Measurements from ENCODE around the gene ENPP1.
"Not testable (repeated sequence)": the region's sequence is repeated elsewhere in the genome, so short reads cannot be mapped to it uniquely, and the experiment has no call there.

Gene ENPP1

DNA sequence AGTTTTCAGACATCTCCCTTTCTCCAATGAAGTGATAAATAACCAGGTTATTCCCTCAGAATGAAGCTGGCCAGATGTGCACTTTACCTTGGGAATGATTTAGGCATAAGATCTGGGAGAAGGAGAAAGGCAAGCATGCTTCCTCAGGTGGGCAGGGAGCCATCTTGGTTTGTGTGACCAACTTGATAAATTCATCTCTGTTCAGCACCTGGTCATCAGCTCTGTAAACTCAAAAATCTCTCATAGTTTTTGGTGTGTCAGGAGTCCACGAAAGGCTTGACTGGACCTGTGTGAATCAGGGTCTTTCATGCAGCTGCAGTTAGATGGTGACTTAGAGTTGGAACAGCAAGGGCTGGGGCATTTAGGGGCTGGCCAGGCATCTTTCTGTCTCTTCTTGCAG, 24.5 kb downstream of the ENPP1 start:
- DNase-seq = no peak

DNA sequence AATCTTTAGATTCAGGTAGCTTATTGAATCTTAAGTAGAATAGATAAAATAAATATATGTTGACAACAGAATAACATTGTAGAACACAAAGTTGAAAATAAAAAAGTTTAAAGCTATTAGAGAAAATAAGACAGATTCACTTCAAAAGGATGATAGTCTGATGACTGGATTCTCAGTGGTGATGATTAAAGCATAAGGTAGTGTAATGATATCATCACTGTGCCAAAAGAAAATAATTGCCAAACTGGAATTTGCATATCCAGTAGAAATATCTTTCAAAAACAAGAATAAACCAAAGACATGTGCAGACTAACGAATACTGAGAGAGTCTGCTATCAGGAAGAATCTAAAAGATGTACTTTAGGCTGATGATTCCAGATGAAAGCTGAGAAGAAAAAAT, 30.2 kb downstream of the ENPP1 start:
- no peak for DNase-seq

- no peak for DNase-seq
Observed at GRCh38 chr6:131839388-131839787, 31.6 kb downstream of the ENPP1 start.

- no peak for DNase-seq
Observed at GRCh38 chr6:131840441-131840840, 32.6 kb downstream of the ENPP1 start.

DNA sequence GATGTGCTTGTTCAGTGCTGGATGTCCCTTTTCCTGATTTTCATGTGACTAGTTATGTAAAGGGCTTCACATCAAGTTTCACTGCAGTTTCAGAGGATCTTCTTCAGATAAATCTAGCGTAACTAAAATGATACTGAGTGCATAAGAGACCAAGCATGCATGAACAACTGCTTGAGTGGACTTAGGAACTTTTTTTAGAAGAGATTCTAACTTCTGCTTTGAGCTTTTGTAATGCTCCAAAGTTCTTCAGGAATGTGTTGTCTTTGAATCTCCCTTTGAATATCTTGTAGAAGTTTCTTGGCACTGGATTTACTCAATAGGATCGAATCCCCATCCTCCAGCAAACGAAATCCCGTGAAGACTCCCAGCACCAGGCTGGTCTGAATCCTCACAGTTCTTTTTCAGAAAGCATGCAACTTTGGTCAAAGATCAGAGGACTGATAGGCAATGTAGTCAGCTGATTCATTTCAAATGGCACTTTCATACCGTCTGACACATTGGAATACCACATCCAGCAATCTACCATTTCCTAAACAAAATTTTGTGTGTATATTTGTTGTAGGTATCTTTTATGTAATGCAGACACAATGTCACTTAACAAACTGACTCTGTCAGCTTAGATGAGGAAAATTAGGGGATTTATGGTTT, 33.2 kb downstream of the ENPP1 start:
- no peak for DNase-seq

- DNase-seq = no peak
Observed at GRCh38 chr6:131843768-131844167, 35.9 kb downstream of the ENPP1 start.

DNA sequence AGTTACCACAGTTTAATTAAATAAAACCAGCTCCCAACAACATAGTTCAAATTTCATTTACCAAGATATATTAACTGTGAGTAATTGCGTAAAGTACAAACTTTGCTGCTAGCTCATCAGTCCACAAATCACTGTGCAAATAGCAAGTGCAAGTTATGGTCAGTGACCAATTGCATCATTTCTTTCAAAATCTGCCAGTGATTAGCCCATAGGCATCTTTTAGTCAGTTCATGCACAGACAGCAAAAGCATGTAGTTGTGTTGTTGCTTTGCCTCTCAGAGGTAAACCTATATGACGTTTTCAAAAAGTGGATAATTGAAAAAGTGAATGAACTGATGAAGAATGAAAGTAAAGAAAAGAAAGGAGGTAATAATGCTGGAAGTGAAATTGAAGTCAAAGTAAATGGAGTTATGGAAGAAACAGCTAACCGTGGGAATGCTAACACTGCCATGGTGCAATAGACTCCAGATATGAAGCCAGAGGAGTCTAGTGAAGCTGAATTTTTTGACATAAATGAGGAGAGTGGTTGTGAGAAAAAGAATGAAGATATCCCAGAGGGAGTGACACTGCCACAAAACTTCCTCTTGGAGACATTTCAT, 36.5 kb downstream of the ENPP1 start:
- DNase-seq = no peak

GRCh38 chr6:131846023-131846663, 38.3 kb downstream of the ENPP1 start:
- no peak for DNase-seq

- no peak for DNase-seq
Observed at GRCh38 chr6:131846905-131847304, 39.1 kb downstream of the ENPP1 start.

GRCh38 chr6:131849799-131850198, 42.0 kb downstream of the ENPP1 start:
- DNase-seq = no peak

DNA sequence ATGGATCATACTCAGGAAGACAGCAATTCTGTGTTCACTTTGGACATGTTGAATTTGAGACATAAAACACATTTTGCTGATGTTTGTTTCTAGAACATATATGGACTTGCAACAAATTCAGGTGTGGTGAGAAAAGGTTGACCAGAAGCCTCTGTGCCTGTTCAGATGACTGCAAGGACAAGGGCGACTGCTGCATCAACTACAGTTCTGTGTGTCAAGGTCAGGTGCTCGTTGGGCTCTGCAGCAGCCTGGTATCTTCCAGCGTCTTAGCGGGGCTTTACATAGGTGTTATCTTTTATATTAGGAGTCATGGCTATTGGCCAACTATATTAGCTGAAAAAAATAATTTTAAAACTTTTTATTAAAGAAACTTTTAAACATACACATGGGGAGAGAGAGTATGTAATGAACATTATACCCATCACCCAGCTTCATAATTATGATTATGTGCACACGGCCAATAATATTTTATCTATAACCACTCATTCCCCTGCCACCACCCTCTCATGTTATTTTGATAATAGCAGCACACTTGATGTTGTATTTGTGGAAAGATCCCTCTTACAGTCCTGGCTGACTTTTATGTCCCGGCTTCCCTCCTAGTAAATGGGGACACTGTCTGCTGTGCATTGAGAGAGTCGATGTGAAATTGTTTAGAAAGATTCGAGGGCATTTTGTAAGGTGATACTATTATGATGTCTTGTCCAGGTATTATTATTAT, 43.4 kb downstream of the ENPP1 start:
- DNase-seq = no peak

GRCh38 chr6:131852200-131852599, 44.4 kb downstream of the ENPP1 start:
- no peak for DNase-seq

DNA sequence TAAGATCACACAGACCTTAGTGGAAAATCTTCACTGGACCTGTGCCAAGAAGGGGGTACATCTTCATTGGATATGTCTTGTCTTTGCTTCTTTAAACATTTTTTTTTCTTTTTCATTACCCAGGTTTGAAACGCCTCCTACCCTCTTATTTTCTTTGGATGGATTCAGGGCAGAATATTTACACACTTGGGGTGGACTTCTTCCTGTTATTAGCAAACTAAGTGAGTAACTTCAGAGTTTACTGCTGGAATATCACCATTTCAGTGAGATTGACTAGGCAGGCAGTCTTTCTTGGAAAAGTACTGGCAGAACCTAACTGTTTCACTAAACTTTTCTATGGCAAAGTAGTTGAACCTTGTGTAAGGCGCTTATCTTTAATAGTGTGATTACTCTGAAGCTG, 47.0 kb downstream of the ENPP1 start:
- no peak for DNase-seq

DNA sequence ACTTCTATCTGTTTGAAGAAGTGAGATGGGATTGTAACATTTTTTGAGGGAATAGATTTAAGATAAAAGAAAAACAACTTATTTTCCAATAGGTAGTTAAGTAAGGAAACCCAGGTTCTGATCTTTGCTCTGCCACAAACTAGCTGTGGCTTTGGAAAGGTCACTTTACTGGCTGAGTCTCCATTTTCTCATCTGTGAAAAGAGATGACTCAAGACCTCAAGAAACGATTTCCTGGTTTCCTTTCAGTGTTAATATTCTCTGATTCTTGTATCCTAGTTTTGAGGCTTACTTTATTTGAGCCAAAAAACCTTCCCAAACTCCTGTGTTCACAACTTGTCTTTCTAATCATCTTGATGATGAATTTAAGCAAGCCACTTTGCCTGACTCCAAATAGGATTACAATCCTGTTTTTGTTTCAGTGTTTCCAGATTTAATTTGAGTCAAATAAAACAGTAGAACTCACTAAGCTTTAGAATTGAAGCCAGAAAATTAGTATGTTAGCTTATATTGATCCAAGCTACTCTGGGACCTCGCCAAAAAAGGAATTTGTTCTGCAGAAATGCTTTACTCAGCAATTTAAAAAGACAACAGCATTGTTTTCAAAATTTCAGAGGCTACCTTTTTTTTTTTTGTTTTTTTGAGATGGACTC, 51.1 kb downstream of the ENPP1 start:
- DNase-seq = no peak

GRCh38 chr6:131859658-131860057, 51.8 kb downstream of the ENPP1 start:
- DNase-seq = not testable (repeated sequence)

GRCh38 chr6:131861381-131861780, 53.6 kb downstream of the ENPP1 start:
- DNase-seq = no peak

- no peak for DNase-seq
Observed at GRCh38 chr6:131862476-131862875, 54.7 kb downstream of the ENPP1 start.

GRCh38 chr6:131867744-131868143, 59.9 kb downstream of the ENPP1 start:
- DNase-seq = no peak

DNA sequence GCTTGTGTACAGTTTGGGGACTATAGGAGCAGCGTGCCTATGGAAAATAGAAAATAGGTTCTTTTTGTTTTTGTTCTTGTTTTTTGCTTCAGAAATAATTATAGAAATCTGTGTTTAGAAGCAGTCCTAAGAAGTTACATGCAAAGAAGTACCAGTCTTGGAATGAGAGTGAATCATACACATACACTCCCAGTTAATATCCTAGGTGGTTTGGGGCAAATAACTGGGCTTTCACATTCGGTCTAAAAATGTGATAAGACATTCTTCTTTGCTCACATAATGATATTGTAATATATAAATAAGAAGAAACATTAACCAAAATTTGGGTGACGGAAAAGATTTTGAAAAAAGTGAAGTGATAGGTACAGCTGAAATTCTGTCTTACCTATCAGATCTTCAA, 61.0 kb downstream of the ENPP1 start:
- no peak for DNase-seq

- DNase-seq = no peak
Observed at GRCh38 chr6:131875647-131876046, 67.8 kb downstream of the ENPP1 start.

- DNase-seq = no peak
Observed at GRCh38 chr6:131876545-131876944, 68.7 kb downstream of the ENPP1 start.

GRCh38 chr6:131877999-131878789, 70.4 kb downstream of the ENPP1 start:
- no peak for DNase-seq

- no peak for DNase-seq
Observed at GRCh38 chr6:131883016-131883415, 75.2 kb downstream of the ENPP1 start.

Measured in NCI-H345 (cell line).